ENCODE results near the gene DLX2.

The DLX2 gene

DNA sequence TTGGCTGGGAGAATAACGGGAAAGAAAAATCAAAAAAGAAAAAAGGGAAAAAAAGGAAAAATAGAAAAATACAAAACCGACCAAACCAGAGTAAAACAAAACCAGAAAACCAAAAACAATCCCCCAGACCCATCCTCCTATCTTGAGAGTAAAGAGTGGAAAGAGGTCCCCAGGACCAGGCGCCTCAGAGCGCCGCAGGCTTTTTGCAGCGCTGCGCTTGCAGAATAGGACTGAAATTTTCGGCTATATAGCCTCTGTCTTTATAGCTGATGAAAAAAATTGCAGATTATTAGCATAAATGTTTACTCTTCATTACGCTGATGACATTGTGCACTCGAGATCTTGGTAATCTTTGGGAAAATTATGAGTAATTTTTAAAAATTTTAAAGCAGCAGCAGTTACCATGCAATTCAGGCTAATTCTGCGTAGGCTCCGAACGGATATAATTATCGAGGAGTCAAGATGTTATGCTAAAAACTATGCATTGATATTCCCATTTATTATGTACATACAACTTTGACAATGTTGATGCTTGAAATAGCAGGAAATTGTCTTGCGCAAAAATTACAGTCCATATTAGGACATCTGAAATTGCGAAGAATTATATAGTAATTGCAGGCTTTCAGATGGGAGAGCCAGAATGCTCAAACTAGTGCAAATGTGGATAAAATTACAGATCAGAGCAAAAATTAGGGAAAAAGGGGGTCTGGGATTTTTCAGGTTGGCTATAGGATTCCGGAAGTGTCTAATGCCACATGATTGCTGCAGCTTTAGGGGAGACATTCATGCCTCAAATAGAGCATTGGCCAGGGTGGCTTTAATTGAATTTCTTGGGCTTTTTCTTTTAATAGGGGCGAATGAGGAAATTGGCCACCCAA lies 9.0 kb downstream of the DLX2 start:
- no peak for DNase-seq

DNA sequence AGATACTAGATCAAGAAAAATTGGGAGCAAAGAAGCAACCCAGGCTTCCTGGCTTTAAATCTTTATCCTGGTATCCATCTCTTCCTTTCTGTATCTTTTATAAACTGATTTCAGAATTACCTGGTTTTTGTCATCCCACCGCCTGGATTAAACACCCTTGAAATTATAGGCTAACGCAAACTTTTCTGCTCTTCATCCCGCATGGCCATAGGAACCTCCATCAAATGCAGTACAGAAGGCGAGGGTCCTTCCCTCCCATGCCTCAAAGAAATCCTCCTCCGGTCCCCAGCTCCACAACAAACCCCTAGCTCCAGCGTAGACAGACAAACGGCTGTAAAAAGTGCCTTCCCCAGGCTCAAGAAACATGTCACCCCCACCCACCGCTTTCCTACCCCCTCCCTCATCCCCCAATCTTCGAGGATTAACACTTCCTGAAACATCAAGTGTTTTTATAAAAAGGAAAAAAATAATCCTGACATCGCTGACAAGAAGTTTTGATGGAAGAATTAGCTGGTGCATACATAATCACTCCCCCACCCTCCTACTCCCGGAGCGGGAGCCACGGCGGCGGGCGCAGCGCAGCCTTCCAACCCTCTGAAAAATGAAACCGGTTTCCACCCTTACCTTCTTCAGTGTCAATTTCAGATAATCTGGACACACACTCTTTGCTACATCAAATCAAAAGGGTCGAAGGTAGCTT lies 9.8 kb downstream of the DLX2 start:
- no peak for DNase-seq

DNA sequence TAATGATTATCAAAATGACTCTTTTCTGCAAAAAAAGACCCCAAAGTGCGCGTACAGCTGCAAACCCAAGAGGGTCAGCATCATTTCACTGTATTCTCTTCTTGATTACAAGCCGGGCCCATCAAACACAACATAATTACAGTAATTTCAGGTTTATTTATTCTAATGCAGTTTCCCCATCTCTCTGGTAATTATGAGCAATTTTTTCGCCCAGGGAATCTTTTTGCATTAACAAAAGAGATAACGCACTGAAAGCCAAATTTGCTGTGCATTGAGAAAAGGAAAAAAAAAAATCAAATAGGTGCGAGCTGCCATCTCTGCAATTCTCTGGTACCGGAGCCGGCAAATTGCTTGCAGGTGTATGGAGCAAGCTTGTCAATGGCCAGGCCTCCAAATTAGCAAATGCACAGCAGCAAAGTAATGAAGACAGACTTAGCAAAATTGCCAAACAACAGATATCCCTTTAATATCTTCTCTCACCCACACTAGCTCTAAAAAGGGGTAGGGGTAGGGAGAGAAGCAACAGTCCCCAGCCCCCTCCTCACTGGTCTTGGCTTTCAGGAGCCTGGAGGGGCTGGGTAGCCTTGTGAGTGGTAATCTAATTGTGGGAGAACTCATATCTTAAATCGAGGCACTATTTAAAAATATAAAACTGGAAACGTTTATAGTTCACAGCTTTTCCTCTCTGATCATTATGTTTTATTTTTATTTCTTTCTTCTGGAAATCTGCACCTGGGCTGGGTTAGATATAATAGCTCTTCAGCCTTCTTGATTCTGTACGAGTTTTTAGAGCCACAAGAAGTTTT lies 10.7 kb downstream of the DLX2 start:
- no peak for DNase-seq

DNA sequence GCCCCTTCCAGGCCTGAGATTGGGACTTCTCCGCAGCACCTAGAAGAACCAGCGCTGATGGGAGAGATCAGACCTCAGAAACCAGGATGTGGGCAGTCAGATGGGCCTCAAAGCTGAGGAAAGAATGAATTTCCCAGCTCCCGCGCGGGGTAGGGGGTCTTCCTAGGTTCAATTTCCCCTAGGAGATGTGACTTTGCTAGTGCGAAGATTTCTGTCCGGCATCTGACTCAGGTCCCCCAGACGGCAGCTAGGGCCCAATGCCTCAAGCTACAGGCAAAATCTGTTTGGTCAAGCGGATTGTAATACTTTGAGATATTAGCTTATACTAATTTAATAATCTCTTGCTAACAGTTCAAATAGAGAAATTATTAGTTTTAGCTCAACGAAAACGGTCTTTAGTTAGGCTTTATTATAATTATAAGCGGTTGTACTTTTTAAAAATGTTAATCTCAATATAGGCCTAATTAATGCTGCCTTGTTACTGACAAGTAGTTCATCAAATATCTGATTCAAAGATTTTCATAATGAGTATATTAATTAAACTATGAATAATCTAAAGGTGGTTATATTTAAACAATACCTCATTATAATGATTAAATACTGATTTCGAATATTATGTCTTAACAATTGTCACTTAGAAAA lies 11.6 kb downstream of the DLX2 start:
- no peak for DNase-seq

DNA sequence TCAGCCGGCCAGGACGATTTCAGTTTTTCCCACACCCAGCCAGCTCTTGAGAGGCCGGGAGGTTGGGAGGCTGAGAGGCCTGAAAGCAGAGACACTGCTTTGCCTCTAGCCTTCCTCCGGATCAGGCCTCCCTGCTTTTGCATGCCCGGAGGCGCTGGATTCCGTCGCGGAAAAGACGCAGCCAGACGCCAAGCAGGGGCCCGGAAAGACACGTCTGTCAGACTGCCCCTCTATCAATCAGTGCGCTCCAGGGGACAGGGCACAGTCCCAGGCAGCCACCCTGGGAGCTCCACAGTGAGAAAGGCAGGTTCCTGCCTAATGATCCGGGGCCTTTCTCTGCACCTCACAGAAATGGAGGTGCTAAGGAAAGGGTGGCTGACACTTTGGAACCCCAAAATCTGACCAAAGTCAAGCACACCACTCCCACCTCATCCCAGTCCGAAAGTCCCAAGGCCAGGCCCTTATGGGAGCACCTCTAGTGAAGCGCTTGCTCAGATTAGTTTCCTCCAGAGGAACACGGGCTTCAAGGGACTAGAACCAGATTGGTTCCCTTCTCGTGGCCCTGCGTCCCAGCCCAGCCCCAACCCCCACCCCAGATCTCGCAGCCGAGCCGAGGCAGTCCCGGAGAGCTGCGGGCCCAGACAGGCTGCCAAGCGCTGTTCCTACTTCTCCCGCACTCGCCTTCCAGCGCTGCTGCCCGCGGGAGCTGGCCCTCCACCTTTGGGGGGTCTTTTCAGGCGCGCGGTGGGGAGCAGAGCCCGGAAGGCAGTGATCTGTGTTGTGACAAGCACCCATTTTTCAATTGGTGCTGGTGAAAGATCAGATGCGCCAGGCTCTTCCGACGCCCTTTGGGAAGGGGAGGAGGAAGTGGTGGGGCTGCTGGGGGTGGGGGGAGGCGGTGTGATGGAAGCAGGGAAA lies 12.4 kb downstream of the DLX2 start:
- DNase-seq = no peak

DNA sequence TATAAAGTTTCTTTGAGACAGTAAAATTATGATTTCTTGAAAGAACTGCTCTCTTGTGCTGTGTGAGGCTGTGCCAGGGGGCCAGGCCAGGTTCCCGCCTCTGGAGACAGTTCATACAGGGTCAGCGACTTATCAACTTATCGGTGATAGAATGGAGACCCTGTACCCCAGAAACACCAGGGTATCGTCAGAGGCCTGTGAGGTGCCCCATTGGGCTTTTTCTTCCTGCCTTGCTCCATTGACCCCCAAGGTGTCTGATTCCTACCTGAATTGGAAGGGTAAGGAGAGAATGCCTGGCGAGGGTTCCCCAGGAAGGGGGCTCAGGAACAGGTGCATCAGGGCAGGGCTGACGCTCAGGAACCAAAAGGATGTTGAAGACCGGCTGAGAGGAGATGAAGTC lies 13.1 kb downstream of the DLX2 start:
- DNase-seq = no peak

DNA sequence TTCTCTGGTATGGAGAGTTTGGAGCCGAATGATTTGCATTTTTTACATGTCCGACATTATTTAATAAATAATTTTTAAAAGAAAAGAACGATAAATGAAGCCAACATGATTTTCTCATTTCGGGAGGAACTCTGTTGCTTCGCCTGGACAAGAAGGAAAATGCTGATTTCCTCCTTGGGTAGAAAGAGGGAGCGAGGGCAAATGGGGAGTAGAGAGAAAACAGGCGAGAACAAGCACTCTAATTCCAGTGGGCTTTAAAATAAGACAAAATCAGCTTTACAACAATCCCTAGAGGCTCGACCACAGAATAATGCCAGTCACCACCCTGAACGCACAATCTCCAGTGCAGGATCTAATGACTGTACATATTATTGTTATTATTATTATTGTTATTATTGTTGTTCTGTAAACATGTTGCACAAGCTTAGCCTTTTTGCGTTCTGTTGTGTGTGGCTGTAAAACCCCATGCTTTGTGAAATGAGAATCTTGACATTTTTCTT lies 13.6 kb downstream of the DLX2 start:
- DNase-seq = no peak

DNA sequence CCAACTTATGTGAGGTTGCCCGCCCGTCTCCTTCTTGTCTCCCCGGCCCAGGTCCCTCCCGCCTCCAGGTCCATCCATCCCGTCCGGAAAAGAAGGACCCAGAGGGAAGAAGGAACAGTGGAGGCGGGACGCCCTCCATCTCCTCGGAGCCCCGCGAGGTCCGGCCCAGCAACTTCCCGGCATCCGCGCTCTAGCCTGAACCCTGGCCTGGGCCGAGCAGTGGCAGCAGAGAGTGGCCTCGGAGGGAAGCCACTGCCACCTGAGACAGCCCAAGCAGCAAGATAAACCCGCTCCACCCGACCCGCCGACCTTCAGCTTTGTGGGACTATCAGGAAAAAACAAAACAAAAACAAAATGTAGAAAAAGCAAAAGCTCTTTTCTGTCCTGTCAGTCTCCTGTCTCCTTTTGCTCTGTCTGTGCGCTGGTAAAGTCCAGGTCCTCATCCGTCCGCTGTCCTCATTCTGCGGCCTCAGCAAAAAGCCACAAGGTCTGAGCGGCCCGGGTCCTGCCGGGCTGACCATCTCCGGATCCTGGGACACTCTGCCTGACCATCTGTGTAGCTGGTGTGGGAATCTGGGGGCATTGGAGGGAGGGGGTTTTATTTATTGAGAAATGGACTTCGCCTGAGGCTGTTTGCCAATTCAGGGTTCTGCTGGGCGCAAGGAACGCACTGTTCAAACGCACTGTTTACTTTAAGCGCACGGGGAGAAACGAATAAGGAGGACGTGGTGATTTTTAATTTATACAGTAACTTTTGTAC lies 14.3 kb downstream of the DLX2 start:
- DNase-seq = no peak

DNA sequence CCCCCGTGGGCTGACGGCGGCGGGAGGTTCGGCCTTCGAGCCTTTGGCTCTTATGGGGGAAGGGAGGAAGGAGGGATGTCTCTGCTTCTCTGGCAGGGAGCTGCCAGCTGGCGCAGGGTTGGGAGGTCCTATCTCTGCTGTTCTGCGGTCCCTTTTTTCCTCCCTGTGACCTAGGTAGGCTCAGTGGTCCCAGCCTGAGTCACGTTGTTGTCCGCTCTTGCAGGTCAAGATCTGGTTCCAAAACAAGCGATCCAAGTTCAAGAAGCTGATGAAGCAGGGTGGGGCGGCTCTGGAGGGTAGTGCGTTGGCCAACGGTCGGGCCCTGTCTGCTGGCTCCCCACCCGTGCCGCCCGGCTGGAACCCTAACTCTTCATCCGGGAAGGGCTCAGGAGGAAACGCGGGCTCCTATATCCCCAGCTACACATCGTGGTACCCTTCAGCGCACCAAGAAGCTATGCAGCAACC lies 14.9 kb downstream of the DLX2 start:
- no peak for DNase-seq

DNA sequence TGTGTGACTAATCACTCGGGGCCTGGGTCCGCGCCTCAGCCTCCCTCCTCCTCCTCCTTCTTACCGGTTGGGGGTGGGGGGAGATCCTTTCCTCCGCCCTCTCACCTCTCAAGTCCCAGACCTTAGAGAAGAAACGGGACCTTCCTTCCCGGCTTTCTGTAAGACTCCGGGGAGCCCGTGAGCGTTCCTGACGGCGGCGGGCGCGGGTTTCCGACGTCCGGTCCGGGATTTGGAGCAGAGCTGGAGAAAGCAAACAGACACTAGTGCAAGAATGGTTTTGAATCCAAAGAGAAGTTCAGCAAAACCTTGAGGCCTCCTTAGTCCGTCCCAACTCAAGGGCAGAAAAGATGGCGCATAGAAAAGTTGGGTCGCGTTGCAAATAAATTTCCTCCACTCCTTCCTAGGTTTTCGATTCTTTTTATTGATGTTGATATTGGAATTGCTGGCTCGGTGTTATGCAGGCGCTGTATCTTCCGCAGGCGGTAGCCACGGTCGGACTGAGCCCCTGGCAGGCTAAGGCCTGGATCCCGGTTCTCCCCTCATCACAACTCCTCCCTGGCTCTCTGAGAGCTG lies 15.4 kb downstream of the DLX2 start:
- no peak for DNase-seq

DNA sequence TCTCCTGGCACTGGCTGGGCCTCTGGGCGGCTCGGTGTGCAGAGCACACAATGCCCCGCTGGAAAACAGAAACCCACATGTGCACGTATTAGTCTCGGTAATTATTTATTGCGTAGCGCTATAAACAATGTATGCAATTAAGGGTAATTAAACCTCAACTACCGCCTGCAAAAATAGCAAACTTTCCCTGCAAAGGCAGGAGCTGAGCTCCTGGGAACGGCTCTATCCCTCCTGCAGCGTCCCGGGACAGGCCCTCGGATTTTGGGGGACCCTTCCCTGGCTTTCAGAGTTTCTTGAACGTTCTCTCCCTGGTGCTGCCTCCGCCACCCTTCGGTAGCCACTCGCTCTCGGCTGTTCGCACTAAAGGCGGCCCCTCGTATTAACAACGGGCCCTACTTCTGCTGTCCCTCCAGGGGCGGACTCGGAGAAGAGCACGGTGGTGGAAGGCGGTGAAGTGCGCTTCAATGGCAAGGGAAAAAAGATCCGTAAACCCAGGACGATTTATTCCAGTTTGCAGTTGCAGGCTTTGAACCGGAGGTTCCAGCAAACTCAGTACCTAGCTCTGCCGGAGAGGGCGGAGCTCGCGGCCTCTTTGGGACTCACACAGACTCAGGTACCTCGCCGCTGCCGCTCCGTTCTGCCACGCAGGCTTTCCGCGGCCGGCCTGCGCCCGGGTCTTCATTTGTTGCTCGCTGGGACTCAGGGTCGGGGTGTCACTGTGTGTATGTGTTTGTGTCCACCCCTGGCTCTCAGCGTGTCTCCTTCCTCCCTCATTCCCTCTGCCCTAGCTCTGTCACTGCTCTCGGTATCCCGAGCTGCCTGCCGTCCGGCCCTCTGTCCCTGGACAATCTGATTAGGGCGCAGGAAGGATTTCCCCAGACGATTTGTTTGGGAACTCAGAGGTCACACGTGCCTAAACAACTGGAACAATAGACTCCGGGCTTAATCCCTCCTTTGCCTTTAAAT lies 16.2 kb downstream of the DLX2 start:
- DNase-seq = no peak

DNA sequence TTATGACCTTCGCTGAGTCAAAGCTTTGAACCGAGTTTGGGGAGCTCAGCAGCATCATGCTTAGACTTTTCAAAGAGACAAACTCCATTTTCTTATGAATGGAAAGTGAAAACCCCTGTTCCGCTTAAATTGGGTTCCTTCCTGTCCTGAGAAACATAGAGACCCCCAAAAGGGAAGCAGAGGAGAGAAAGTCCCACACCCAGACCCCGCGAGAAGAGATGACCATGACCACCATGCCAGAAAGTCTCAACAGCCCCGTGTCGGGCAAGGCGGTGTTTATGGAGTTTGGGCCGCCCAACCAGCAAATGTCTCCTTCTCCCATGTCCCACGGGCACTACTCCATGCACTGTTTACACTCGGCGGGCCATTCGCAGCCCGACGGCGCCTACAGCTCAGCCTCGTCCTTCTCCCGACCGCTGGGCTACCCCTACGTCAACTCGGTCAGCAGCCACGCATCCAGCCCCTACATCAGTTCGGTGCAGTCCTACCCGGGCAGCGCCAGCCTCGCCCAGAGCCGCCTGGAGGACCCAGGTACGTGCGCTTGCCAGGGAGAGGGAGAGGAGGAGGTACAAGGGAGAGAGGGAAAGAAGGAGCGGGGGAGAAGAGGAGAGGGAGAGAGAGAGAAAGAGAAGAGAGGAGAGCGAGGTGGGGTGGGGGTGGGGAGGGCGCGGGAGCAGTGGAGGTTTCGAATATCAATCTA lies 17.1 kb downstream of the DLX2 start, which contains the start of gene DLX1:
Gene DLX1 (plus strand): TSS at position 48 of the 700 bp plus-strand sequence. CDS start 171 bp downstream, at position 219.
- no peak for DNase-seq

DNA sequence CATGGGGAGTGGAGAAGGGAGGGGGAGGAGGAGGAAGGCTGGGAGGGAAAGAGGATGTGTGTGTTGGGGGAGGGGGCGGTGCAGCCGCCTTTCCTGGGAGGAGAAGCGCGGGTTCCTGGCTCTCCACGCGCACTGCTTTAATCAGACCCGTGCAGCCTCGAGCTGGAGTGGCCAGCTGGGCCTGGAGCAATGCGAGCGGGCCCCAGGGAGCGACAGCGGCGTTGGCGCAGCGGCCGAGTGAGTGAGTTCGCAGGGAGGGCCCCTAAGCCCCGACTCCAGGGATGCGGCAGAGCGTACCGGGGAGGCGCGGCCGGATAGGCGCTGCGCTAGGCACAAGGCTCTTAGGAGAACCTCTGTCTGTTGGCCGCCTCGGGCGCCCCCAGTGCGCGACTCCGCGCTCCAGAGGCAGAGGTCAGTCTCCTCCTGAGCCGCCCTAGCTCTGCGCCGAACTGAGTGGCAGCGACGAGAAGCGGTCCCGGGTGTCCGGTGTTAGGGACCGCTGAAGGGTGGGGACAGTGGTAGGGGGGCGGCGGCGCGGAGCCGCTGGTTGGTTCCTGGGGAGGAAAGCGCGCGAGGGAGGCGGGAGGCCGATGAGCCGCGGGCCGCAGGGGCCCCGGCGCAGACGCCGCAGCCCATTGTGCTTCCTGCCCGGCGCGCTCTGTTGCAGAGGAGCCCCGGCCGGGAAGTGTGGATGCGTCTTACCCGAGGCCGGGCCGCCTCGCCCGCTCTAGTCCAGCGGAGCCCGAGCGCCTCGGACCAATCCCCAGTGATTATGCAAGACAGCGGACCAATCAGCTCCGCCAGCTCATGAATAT lies 17.8 kb downstream of the DLX2 start:
- DNase-seq = peak; percentile 95

DNA sequence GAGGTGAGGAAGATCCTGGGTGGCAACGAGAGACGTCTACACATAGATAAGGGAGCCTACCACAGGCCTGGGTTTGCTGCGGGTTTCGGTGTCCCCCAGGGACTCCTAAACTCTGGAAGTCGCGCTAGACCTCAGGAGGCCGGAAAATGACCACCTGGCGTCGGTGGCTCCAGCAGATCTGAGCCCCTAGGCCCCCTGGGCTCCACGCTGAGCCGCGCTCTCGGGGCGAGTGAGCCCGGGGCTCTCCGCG lies 18.4 kb downstream of the DLX2 start:
- DNase-seq = peak; percentile 77

DNA sequence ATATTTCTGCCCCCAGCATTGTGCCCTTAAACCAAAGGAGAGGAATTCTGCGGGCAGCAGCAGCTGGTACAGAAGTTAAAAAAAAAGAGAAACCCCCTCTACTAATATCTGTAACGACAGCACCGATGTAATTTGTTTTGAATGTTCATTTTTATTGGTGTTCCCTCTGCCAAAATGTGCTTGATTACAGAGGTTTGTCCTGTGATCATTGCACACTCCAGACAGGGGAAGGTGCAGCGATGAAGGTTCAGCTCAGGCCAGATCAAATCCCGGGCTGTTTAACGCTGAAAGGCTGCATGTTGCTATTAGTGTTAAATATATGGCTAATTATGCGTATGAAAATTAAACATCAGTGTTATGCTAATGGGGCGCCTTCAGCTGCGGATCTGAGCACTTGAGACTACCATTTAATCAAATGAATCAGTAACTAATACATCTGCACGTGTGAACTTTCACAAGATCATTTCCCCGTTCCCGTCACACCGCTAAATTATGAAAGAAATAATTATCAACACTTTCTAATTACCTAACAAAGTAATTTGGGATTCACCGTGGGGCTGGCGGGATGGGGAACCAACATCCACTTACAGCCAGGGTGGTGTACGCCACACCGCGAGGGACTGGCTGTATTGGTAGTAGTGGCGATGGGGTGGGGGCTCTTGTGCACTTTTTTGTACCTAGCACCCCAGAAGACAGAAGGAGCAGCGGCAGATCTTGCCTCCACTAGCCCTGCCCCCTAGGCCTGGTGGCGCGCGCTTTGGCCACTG lies 18.9 kb downstream of the DLX2 start:
- no peak for DNase-seq

DNA sequence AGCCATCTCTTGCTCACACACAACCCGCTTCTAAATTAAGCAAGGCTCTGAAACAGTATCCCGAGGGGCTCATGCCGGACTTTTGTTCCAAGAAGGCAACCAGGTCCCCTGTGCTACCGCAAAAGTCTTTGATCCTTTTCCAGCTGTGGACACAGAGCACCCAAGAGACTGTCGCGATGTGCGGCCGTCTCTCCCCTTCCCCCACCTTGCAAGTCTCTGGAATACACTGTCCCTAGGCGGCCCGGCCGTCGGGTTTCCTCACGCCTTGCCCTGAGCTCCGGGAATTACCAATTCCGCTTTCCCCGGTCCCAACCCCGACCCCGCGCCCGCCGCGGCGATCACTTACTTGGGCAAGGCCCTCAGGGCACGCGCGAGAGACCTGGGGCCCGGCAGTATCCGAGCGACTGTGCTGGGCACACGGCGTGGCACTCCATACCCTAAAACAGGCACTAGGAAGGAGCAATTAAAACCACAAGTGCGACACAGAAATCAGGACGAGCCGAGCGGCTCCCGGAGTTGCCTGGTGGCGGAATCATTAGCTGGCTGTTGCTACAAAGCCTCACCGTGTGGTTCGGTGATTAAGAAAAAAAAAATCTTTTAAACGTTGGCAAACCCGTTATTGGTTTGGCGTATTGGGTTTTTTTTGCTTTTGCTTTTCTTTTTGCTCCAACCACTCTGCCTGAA lies 19.6 kb downstream of the DLX2 start:
- peak; percentile 39 for DNase-seq

All from OCI-M1 (cell line).